HG03558 (cell line): ENCODE data around the gene DGKI.
"Not testable (repeated sequence)": the region's sequence is repeated elsewhere in the genome, so short reads cannot be mapped to it uniquely, and the experiment has no call there.

Source experiments
- ATAC-seq: cut with Tn5 transposase; IDR thresholded peaks from one replicate; pipeline ENCODE4 v1.9.1; 2021; ENCODE audit warnings: moderate number of reproducible peaks; ENCODE audit not compliant: unreplicated experiment; ENCODE audit errors: extremely low read depth

Gene DGKI

DNA sequence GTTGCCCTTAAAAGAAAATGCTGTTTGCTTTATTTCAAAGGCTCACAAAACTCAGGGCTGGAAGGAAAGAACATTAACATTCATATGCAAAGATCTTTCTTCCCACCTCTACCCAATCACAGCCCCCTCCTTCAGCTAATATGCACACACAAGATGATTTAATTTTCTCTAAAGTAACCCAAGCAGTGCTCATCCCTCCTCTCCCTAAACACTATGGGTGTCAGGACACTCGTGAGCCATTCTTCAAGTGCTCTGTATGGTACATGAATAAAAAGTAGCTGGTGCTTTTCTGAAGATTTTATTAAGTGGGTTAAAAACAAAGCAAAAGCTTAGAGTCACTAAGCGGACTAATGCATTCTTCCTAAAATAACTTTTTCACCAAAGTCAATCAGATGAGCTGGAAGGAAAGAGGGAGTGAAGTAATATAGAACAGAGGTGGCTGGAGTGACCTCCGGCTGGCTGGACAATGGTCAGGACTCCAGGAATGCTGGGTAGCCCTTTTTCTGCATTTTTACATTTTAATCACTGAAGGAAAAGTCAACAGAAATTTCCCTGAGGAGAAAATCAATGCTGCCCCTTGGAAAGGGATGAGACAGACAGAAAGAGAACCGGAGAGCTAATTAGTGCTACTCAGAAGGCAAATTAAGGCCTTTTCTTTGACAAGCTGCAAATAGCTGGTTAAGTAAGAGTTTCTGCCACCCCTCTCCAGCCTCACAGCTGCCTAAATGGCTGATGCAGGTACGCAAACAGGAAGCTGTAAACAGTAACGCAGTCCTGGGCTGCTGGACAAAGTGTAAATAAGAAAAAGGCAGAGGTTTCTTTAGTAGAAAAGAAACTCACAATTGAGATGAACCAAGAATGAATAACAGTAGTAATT lies 6.6 kb downstream of the DGKI start:
- no peak for ATAC-seq

DNA sequence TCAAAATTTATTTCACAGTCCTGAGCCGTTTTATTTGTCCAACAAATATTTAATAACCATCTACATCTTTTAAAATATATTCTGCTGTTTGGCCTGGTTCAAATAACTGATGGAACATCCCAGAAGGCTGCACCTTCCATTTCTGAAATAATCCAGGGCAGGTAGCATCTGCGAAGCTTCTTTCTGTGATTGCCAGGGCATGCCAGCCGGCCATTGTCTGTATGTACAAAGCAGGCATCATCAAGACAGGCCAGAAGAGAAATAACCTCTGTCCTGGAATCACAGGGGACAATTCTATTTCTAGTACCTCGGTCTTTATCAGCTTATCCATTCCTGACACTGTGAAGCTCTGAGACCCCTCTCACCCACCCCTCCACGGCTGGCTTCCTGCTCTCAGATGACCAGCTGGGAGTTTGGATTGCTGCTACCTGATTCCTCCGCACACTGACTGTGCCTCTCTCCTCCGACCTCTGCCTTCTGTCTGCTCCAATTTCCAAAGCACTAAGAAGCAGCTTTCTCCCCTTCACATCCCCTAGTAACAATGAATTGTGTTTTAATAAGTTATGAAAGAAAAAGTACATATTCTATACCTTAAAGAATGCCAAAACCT lies 8.0 kb downstream of the DGKI start:
- ATAC-seq, result no peak

DNA sequence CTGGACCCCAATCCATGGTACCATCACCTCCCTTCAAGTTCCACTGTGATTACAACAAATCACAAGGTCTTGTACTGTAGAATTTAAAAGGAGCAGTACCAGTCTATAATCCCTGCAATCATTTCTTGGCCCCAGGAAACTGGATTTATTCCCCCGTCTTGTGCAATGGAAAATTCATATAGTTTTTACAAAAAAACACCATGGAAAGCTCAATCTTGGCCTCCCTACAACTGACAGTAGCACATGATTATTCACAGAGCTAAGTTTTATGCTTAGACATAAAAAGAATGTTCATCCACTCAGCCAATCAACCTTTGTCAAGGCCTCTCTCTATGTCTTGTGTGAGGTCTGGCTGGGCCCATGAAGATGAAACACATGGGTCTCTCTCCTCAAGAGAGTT lies 10.2 kb downstream of the DGKI start:
- ATAC-seq, result no peak

DNA sequence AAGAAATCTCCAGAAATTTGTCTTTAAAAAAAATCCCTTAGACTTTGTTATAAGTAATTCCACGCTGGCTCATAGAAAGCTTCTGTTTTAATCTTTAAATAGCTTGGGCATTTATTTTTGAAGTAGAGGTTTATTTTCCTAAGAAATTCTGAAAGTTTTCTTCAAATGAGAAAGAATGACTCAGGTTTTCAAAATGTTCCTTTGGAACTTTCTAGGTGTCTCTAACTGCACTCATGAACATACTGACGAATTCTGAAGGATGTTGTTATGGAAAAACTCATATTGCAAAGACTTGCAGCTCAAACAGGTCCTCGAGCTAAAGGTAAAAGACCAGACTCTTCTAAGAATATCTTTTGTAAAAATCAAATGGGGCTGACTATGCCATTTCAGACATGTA lies 10.7 kb downstream of the DGKI start:
- no peak for ATAC-seq

DNA sequence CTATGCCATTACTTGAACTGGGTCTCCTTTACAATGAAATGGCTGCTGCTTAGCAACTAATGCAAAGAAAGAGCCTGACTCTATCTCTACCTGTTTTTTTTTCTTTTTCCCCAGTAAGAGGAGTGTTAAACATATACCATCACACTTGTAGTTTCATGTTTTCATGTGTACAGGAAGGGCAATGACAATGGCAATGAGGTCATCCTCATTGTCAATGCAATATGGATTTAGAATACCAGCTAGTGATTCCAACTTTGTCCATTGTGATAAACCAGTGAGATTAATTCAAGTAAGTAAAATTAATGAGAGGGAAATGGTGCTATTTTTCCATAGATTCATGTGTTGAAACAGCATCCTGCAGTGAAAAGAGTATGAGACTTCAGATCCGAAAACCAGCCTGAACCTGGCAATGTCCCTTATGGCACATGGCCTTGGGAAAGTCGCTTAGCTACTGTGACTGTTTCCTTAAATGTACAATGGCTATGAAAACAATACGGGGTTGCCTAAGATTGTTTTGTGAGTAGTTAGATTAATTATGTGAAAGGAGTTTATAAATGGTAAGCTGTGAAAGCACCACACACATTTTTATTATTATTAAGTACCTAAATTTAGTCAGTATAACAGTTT lies 11.2 kb downstream of the DGKI start:
- ATAC-seq, result no peak

DNA sequence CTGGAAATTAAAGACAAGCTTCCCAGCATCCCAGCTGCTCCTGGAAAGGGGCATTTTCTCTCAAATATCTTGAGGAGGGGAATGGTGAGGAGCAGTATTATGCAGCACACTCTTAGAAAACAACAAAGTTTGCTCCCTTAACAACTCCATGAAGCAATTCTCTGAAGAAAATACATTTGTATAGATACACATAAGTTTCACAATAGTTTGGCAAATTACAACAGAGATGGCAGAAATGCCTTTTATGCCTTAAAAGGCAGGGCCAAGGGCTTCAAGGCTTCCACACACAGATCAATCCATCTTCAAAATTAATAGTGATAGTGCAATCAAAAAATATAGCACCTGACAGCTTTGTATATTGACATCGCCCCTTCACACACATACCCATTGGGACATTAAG lies 12.2 kb downstream of the DGKI start:
- ATAC-seq, result no peak

DNA sequence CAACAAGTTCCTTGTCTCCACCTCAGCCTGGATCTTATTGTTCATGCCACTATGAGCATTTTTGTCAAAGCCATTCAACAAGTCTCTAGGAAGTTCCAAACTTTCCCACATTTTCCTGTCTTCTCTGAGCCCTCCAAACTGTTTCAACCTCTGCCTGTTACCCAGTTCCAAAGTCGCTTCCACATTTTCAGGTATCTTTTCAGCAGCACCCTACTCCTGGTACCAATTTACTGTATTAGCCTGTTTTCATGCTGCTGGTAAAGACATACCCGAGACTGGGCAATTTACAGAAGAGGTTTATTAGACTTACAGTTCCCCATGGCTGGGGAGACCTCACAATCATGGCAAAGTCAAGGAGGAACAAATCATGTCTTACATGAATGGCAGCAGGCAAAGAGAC lies 13.8 kb downstream of the DGKI start:
- not testable (repeated sequence) for ATAC-seq

DNA sequence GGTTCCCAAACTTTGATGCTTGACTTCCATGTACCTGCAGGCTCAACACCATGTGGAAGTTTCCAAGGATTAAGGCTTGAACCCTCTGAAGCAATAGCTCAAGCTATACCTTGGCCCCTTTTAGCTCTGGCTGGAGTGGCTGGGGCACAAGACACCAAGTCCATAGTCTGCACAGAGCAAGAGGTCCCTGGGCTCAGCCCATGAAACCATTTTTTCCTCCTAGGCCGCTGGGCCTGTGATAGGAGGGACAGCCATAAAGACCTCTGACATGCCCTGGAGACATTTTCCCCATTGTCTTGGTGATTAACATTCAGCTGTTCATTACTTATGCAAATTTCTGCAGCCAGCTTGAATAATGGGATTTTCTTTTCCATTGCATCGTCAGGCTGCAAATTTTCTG lies 14.4 kb downstream of the DGKI start:
- ATAC-seq, result no peak

DNA sequence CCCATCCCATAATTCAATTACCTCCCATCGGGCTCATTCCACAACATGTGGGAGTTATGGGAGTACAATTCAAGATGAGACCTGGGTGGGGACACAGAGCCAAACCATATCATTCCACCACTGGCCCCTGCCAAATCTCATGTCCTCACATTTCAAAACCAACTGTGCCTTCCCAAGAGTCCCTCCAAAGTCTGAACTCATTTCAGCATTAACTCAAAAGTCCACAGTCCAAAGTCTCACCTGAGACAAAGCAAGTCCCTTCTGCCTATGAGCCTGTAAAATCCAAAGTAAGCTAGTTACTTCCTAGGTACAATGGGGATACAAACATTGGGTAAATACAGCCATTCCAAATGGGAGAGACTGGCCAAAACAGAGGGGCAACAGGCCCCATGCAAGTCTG lies 15.2 kb downstream of the DGKI start:
- not testable (repeated sequence) for ATAC-seq

DNA sequence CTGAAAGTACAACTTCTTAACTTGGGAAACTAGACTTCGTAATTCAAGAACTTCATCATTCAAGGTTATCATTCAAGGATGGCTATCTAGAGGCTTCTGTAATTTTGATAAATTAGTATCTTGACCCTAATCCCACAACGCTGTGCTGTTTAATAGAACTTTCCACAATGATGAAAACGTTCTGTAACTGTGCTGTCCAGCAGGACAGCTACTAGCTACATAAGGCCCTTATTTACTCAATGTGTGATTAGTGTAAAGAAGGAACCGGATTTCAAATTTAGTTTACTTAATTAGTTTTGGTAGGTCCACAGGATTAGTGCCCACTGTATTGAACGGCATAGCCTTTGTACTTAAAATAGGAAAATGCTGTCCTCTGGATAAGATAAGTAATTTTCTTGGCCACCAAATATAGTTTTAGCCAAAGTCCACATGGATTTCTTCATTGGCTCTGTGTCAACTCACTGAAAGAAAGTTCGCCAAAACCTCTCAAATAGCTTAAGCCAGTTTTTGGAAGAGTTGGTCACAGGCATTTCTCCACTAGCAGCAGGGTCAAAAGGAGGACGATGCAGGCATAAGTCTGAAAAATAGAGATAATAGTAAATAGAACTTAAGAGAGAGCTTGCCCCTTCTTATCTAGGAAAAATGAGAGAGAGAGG lies 17.3 kb downstream of the DGKI start:
- no peak for ATAC-seq

DNA sequence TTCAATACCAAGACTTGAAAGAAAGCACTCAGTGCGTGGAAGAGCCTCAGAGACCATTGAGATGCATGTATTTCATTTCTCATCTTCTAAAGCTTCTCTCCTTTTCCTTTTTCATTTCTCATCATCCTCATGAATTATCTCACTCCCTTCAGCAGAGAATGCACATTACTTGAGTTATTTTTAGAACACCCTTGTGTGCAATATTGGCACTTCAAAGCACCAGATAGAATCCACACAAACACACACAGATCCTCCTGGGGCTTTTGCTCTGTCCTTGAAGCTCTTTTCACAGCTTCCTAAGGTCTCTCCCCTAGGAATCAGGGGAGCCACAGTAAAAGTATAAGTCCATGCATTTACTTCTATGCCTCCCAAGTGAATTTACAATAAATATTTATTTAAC lies 18.3 kb downstream of the DGKI start:
- no peak for ATAC-seq

DNA sequence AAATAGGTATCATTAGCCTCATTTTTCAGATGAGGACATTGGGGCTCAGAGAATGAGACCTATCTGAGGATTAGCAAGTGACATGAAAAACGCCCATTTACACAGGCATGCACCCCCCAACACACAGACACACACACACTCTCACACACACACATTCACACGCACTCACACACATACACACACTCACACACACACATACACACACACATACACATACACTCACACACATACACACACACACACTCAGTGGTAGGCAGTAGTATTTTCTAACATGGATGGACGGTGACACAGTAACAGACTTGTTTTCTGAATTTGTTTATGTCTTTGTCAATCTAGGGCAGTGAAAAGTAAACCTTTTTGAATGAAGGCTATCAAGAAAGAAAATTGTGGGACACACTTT lies 21.3 kb downstream of the DGKI start:
- ATAC-seq, result no peak

DNA sequence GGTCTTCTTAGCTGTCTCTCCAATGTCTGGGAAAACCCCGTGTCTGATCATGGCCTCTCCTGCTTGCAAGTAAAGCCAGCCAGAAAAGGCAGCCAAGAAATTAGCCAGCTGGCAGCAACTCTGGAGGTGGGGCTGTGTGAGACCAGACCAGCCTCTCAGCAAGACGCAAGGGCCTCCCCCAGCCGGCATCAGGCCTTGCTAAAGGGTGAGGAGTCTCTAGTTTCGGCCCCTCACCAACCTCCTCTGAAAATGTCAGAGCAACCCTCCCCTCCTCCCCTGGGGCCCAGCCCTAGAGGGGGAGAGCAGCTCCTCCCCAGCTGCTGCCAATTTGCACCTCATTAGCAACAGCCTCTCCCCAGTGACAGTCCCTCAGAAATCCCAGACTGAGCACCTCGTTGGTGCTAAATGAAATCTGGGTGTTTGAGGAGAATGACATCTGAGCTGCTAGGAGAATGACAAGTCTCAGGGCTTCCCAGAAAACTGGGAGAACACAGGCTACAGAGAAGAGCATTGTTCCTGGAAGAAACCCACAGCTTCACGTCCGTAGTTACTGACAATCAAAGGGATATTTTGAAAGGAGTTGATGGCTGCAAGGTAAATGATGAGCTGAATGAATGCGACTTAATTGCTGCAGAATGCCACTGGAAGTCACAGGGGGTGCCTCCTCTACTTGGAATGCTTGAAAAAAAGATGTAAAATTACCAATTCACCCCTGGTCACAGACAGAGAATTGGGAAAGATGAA lies 25.9 kb downstream of the DGKI start:
- peak; percentile 50 for ATAC-seq

DNA sequence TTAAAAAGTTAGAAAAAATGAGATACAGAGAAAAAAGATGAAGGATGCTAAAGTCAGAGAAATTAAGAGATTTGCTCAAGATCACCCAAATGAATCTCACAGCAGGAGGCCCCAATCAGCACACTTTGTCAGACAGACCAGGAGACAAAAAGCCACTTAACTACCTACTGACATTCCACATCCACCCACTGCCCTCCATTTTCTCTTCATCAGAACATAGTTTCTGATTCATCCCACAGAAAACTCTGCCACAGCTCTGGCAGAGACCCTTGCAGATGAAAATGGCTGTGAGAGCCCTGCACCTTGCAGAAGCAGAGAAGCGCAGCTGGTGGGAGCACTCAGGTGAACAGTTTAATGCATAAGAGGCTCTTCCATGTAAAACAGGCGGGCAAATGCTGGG lies 26.6 kb downstream of the DGKI start:
- no peak for ATAC-seq

DNA sequence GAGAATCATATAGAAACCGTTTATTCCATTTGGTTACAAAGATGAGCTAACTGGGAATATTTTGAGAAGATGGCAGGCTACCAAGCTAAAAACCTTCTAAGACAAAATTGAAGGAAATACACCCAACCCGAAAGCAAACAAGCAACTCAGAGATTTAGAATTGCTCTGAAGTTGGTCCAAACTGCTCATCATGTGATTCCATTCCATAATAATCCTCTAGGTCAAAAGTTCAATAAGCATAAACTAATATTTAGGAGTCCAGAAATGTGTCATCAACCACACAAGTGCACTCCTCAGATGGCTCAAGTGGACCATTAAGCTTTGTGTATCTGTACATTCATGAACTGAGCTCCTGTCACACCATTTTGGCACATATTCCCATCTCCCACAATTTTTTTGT lies 28.7 kb downstream of the DGKI start:
- ATAC-seq, result no peak

DNA sequence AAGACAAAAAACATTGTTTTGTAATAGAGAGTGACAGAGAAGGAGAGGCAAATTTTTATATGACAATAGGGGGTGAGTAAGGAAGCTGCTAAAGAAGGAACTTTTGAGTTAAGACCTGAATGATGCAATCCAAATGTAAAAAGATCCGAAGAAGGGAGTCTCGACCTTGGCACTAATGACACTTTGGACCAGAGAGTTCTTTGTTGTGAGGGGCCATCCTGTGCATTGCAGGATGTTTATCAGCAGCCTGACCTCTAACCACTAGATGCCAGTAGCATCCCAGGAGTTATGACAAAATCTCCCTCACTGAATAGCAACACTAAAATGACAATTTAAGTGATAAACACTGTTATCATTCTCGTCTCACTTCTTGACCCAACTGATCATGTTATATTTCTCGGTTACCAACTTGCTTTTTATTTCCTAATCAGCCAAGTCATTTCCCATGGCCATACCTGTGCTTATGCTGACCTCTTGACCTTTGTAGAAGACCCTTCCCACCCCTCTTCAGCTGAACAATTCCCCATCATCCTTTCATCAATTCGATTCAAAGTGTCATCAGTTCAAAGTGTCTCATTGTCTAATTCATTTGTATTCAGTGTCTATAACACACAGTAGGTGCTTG lies 30.0 kb downstream of the DGKI start:
- no peak for ATAC-seq

DNA sequence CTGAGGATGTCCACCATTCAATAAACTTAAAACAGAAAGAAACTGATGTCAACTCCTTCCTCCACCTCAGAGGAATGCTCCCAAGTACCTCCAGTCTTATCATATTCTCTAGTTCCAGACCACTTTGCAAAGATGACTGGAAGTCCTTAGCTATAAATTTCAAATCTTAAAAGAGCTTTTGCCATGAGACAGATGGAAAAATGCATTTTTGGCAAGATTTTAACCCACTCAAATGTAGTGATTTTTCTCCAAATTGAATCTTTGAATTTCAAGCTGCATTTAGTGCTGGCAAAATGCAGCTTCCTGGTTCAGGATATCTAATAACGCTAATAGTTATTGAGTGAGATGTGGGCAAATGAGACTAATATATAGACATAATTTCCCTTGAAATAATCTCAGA lies 33.2 kb downstream of the DGKI start:
- ATAC-seq, result no peak

DNA sequence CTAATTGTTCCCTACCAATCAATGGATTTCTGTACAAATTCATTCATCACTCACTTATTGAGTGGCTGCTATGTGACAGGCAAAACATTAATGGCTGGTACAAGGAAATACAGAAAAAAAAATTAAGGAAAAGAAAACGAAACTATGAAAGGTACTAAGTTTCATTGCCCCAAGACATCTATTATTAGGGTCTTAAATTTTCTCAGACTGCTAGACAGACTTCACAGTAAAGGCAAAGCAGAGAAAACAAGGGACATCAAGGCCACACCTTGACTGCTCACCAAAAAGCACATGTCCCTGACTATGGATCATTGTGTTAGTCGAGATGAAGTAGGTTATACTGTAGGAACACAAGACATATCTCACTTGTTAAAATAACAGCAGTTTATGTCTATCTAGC lies 36.5 kb downstream of the DGKI start:
- no peak for ATAC-seq

DNA sequence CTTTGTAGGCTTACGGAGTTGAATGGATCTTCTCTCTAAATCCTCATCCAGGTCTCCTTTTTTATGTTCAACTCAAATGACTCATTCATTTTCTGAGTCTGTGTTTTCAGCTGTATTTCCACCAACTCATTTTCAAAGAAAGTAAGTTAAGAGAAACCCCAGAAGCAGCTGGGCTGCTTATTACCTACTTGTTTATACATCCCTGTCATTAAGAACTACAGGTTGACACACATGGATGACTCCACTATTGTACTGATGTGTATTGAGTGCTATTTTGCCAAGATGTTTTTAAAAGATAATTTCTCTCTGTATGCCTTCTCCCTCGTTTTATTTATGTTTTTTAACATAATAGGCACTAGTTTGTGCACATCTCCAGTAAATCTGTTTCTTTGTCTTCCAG lies 41.9 kb downstream of the DGKI start:
- ATAC-seq, result no peak

DNA sequence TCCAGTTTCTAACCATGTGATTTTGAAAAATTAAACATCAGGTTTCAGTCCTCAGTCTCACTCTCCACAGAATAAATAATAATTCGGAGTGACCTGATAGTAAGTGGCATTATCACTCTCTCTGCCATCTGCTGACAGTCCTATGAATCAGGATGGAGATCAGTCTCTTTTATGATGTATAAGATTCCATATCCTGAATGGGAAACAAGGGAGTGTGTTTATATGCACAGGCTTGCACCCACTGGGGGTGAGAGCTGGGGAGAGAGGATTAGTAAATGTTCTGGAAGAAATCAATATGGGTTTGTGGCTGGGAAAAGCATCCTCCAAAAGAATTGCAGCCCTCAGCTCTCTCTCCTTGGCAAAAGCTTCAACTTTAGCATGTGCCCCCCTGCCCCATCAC lies 45.3 kb downstream of the DGKI start:
- no peak for ATAC-seq
